Activated CD8-positive, alpha-beta T cell treated with anti-CD3 and anti-CD28 coated beads for 36 hours (primary cell): ENCODE results near the gene GRM4. TPM values are rescaled to one million over a fixed set of nuclear protein-coding genes. Genes with fewer than 3 reads are reported as not detected.
A peak's percentile ranks its signal among the peaks of the same experiment; 100 is the strongest.

Source experiments
- ATAC-seq: fragments of 200-7000 bp; cut with Tn5 transposase; one replicate; pipeline ENCODE4 v1.10.0; 2021; ENCODE audit warnings: mild to moderate bottlenecking, moderate library complexity
- CTCF ChIA-PET: fragments of 350-600 bp; sonication (Branson Sonifier 250); formaldehyde crosslinking; loops from one replicate; lab custom pipeline; 2021; ENCODE audit warnings: antibody characterized with exemption; lab: Charles Lee
- POLR2A ChIA-PET: fragments of 350-600 bp; sonication (Branson Sonifier 250); formaldehyde crosslinking; loops from one replicate; lab custom pipeline; 2021; ENCODE audit warnings: antibody characterized with exemption; lab: Charles Lee
- DNase-seq: peaks from one replicate; pipeline ENCODE4 v3.0.0-alpha.2; 2020
- H3K27ac Mint-ChIP-seq: one replicate; pipeline ENCODE4 v1.8.0; 2021; ENCODE audit warnings: mild to moderate bottlenecking, mixed read lengths
- H3K27me3 Mint-ChIP-seq: one replicate; pipeline ENCODE4 v1.8.0; 2021; ENCODE audit warnings: mixed read lengths
- H3K36me3 Mint-ChIP-seq: one replicate; pipeline ENCODE4 v1.8.0; 2021; ENCODE audit warnings: low read depth, mixed read lengths
- H3K4me1 Mint-ChIP-seq: one replicate; pipeline ENCODE4 v1.8.0; 2021; ENCODE audit warnings: low read depth, mixed read lengths
- H3K4me3 Mint-ChIP-seq: one replicate; pipeline ENCODE4 v1.8.0; 2021; ENCODE audit warnings: mild to moderate bottlenecking, moderate library complexity, mixed read lengths
- H3K9me3 Mint-ChIP-seq: one replicate; pipeline ENCODE4 v1.8.0; 2021; ENCODE audit warnings: mixed read lengths
- CTCF ChIP-seq: fragments of 200-600 bp; IDR thresholded peaks from one replicate; pipeline ENCODE4 v1.8.0; 2022; ENCODE audit warnings: antibody characterized with exemption, mild to moderate bottlenecking
- intact Hi-C: fragments of 100-400 bp; cut with micrococcal nuclease; formaldehyde crosslinking; loops from one replicate; pipeline ENCODE4 v1.10.0; 2022
- total RNA-seq, 2 experiments: library from RNA; stranded (reverse); gene quantifications; one replicate each; pipeline ENCODE4 v1.2.3, GENCODE V29; 2021

The GRM4 gene
- total RNA-seq, 2 experiments from 2014 or later, result 0.11 to 0.14 TPM

GRCh38 chr6:34138191-34138590 is 7.7 kb downstream of the GRM4 start:
- Mint-ChIP-seq H3K4me1 (peaks cover 3% of the 10 kb centered on the region), H3K27ac (no peak overlapping the region), H3K9me3 (no peaks in the 10 kb centered on the region), H3K4me3 (no peak overlapping the region), H3K27me3 (peaks cover 66% of the 10 kb centered on the region), H3K36me3 (no peaks in the 10 kb centered on the region)
- CTCF ChIA-PET, result interaction anchor here (1.3 kb wide), 2 partner anchors 10 to 83 kb away, joined by 3 to 4 read pairs; no protein-coding TSS in a partner anchor
- ATAC-seq, result no peak
- intact Hi-C loops, result no loop called here
- POLR2A ChIA-PET, result no interaction called here
- TF ChIP-seq CTCF, result no peak
- no peak for DNase-seq

- no peak for ATAC-seq
- CTCF ChIA-PET, result interaction anchor here (0.8 to 1.6 kb wide), 3 partner anchors 23 to 392 kb away, joined by 3 to 4 read pairs (median 3); no protein-coding TSS in a partner anchor
- H3K27me3 Mint-ChIP-seq, result peaks cover 57% of the 10 kb centered on the region
Observed at GRCh38 chr6:34135541-34135940, 10.3 kb downstream of the GRM4 start.

GRCh38 chr6:34132486-34133185 is 13.3 kb downstream of the GRM4 start:
- intact Hi-C loops, result no loop called here

More at GRCh38 chr6:34135541-34135940, 10.3 kb downstream of the GRM4 start:
- Mint-ChIP-seq H3K9me3 (no peaks in the 10 kb centered on the region), H3K4me1 (no peaks in the 10 kb centered on the region), H3K4me3 (no peak overlapping the region), H3K27ac (no peak overlapping the region), H3K36me3 (no peaks in the 10 kb centered on the region)
- no peak for DNase-seq
- intact Hi-C loops, result no loop called here
- no peak for TF ChIP-seq CTCF
- POLR2A ChIA-PET, result interaction anchor here (0.9 kb wide), 1 partner anchor 22 kb away, joined by 3 read pairs; no protein-coding TSS in a partner anchor

DNA sequence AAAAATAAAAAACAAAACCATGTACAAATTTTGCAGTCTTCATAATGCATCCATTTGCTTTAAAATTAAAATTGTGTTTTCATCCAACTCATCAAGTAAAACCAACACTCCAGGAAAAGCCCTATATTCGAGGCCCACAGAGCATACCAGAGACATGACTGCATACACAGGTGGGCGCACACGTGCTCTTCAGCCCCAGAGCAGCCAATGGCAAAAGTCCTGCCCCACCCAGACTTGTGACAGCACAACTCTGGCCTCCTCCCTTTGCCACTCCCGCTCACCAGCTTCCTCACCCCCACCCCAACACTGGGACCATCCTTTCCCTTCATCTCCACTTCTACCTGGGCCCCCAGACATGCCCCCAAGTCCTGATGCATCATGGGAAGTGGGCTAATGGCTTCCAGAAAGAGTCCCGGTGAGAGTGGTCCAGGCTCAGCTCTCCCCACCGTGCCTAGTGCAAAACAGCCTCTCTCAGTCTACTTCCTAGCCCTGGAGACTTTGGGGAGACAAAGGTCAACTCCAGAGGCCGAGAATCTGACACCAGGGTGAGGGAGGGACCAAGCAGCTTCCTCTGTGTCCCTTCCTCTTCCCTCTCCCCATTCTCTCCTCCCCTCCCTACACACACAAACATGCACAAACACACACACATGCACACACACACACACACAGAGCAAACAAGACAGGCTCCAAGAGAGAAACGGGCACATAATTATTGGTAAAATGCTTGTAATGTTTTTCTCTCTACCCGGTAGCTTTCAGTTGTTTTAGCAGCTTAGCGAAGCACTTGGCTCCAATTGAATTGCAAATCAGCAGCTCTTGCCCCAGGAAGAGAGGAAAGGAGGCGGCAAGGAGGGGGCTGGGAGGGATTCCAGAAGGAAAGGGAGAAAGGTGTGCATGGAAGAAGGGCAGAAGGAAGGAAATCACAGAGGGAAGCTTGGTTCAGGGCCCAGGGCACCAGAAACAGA is 14.3 kb downstream of the GRM4 start:
- POLR2A ChIA-PET, result no interaction called here
- TF ChIP-seq CTCF, result no peak
- Mint-ChIP-seq H3K36me3 (no peaks in the 10 kb centered on the region), H3K27me3 (peaks cover 34% of the 10 kb centered on the region), H3K4me3 (no peak overlapping the region), H3K27ac (no peak overlapping the region), H3K4me1 (no peaks in the 10 kb centered on the region), H3K9me3 (no peaks in the 10 kb centered on the region)
- ATAC-seq (no peak), DNase-seq (no peak)
- intact Hi-C loops, result no loop called here
- CTCF ChIA-PET, result no interaction called here

More at GRCh38 chr6:34132486-34133185, 13.3 kb downstream of the GRM4 start:
- peak; percentile 43 for DNase-seq
- CTCF ChIA-PET, result no interaction called here
- ATAC-seq, result no peak
- peaks cover 37% of the 10 kb centered on the region for H3K27me3 Mint-ChIP-seq
- H3K4me3 Mint-ChIP-seq, result no peak overlapping the region
- POLR2A ChIA-PET, result no interaction called here
- no peaks in the 10 kb centered on the region for H3K36me3 Mint-ChIP-seq
- no peak overlapping the region for H3K27ac Mint-ChIP-seq
- no peaks in the 10 kb centered on the region for H3K9me3 Mint-ChIP-seq
- no peaks in the 10 kb centered on the region for H3K4me1 Mint-ChIP-seq
- no peak for TF ChIP-seq CTCF
